SH-SY5Y (cell line): ENCODE data around the gene AP1S3.

Experiments
- GATA2 ChIP-seq: IDR thresholded peaks from 2 replicates; pipeline ENCODE4 v1.6.1; 2011; ENCODE audit warnings: mild to moderate bottlenecking, low read depth, low read length
- GATA3 ChIP-seq: IDR thresholded peaks from 2 replicates; pipeline ENCODE4 v1.6.1; 2011; ENCODE audit warnings: low read depth, mild to moderate bottlenecking, low read length, moderate library complexity

- TF ChIP-seq GATA3 (no peak), GATA2 (no peak)
These were observed 115.2 kb downstream of the AP1S3 start for GRCh38 chr2:223722226-223722625.
